ENCODE data around the gene PNPLA3. TPM values are rescaled to one million over a fixed set of nuclear protein-coding genes. Genes with fewer than 3 reads are reported as not detected.

Gene PNPLA3
- total and polyA plus RNA-seq, 2 experiments from 2014 or later: 2.1 to 2.3 TPM

- H3K27ac ChIP-seq: no peak overlapping the region
- DNase-seq (ENCODE audit: low read depth in 1 of 2, low spot score in 1 of 2): no peak
- no peak for TF ChIP-seq CTCF (IDR thresholded peaks at IDR 0.05; ENCODE audit: low read depth, low read length)
- H3K4me3 ChIP-seq: no peak overlapping the region
- no peaks in the 10 kb centered on the region for H3K36me3 ChIP-seq
- no peaks in the 10 kb centered on the region for H3K27me3 ChIP-seq
- H3K4me1 ChIP-seq (ENCODE audit: low read depth): no peaks in the 10 kb centered on the region
- no peaks in the 10 kb centered on the region for H3K9me3 ChIP-seq (ENCODE audit: low read depth)
Measured at GRCh38 chr22:43879901-43880540, 43.6 kb upstream of the PNPLA3 start.

- no peaks in the 10 kb centered on the region for H3K27me3 ChIP-seq
- H3K27ac ChIP-seq: no peak overlapping the region
- no peak overlapping the region for H3K4me3 ChIP-seq
- no peak for DNase-seq (ENCODE audit: low read depth in 1 of 2, low spot score in 1 of 2)
- H3K36me3 ChIP-seq: no peaks in the 10 kb centered on the region
- H3K4me1 ChIP-seq (ENCODE audit: low read depth): no peaks in the 10 kb centered on the region
- no peak for TF ChIP-seq CTCF (IDR thresholded peaks at IDR 0.05; ENCODE audit: low read depth, low read length)
- H3K9me3 ChIP-seq (ENCODE audit: low read depth): no peaks in the 10 kb centered on the region
Measured at GRCh38 chr22:43880541-43880991, 43.0 kb upstream of the PNPLA3 start.

GRCh38 chr22:43881091-43882061, 42.2 kb upstream of the PNPLA3 start:
- H3K27ac ChIP-seq: no peak overlapping the region
- H3K36me3 ChIP-seq: no peaks in the 10 kb centered on the region
- no peak overlapping the region for H3K4me3 ChIP-seq
- no peaks in the 10 kb centered on the region for H3K9me3 ChIP-seq (ENCODE audit: low read depth)
- no peak for TF ChIP-seq CTCF (IDR thresholded peaks at IDR 0.05; ENCODE audit: low read depth, low read length)
- H3K27me3 ChIP-seq: no peaks in the 10 kb centered on the region
- no peak for DNase-seq (ENCODE audit: low read depth in 1 of 2, low spot score in 1 of 2)
- no peaks in the 10 kb centered on the region for H3K4me1 ChIP-seq (ENCODE audit: low read depth)

GRCh38 chr22:43882122-43882767, 41.4 kb upstream of the PNPLA3 start:
- TF ChIP-seq CTCF (IDR thresholded peaks at IDR 0.05; ENCODE audit: low read depth, low read length): no peak
- Histone ChIP-seq H3K4me3 (no peak overlapping the region), H3K27me3 (no peaks in the 10 kb centered on the region), H3K9me3 (ENCODE audit: low read depth) (no peaks in the 10 kb centered on the region), H3K4me1 (ENCODE audit: low read depth) (no peaks in the 10 kb centered on the region), H3K27ac (no peak overlapping the region), H3K36me3 (no peaks in the 10 kb centered on the region)
- DNase-seq (ENCODE audit: low read depth in 1 of 2, low spot score in 1 of 2): no peak

- DNase-seq (ENCODE audit: low read depth in 1 of 2, low spot score in 1 of 2): peak; percentile 66 to 90
Measured at GRCh38 chr22:43883012-43883661, 40.5 kb upstream of the PNPLA3 start.

More at GRCh38 chr22:43883012-43883661, 40.5 kb upstream of the PNPLA3 start:
- Histone ChIP-seq H3K9me3 (ENCODE audit: low read depth) (no peaks in the 10 kb centered on the region), H3K36me3 (no peaks in the 10 kb centered on the region), H3K4me1 (ENCODE audit: low read depth) (no peaks in the 10 kb centered on the region), H3K27me3 (no peaks in the 10 kb centered on the region), H3K27ac (no peak overlapping the region), H3K4me3 (no peak overlapping the region)
- peak; percentile 55 for TF ChIP-seq CTCF (IDR thresholded peaks at IDR 0.05; ENCODE audit: low read depth, low read length)
